ENCODE data around the gene HLA-DPA1. TPM values are rescaled to one million over a fixed set of nuclear protein-coding genes. Genes with fewer than 3 reads are reported as not detected.
"Not testable (repeated sequence)": the region's sequence is repeated elsewhere in the genome, so short reads cannot be mapped to it uniquely, and the experiment has no call there.

The HLA-DPA1 gene
- total RNA-seq, 3 donors from 2014 or later, result 46.6 to 62.0 (median 49.9) TPM

DNA sequence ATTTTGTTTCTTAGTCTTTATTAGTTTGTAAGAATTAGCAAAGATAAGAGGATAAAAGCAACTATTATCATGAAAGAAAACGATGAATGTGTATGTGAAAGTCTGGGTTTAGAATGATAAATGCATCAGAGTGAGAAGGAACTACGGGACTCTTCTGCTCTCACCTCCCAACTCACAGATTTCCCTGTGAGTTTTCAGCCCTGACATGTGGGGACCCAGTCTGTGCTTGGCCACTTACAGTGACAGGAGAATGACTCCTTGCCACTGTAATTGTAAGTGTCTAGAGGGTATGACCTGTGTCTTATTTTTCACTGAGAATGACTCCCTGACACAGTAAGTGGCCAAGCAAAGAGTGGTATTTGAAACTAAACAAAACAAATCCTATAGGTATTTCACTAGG, 2.5 kb downstream of the HLA-DPA1 start:
- H3K36me3 ChIP-seq (ENCODE audit: low read depth), result no peaks in the 10 kb centered on the region
- no peaks in the 10 kb centered on the region for H3K4me1 ChIP-seq (ENCODE audit: low read depth)
- intact Hi-C loops (cut with DNase I, micrococcal nuclease), result loop anchor here (10.0 kb wide), 1 partner anchor 56 kb away; no protein-coding TSS in a partner anchor
- TF ChIP-seq, protein P1, sequence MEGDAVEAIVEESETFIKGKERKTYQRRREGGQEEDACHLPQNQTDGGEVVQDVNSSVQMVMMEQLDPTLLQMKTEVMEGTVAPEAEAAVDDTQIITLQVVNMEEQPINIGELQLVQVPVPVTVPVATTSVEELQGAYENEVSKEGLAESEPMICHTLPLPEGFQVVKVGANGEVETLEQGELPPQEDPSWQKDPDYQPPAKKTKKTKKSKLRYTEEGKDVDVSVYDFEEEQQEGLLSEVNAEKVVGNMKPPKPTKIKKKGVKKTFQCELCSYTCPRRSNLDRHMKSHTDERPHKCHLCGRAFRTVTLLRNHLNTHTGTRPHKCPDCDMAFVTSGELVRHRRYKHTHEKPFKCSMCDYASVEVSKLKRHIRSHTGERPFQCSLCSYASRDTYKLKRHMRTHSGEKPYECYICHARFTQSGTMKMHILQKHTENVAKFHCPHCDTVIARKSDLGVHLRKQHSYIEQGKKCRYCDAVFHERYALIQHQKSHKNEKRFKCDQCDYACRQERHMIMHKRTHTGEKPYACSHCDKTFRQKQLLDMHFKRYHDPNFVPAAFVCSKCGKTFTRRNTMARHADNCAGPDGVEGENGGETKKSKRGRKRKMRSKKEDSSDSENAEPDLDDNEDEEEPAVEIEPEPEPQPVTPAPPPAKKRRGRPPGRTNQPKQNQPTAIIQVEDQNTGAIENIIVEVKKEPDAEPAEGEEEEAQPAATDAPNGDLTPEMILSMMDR (IDR thresholded peaks at IDR 0.05), result no peak
- ATAC-seq (no peak), DNase-seq (no peak)
- no peaks in the 10 kb centered on the region for H3K9me3 ChIP-seq
- H3K4me3 ChIP-seq, result no peak overlapping the region

DNA sequence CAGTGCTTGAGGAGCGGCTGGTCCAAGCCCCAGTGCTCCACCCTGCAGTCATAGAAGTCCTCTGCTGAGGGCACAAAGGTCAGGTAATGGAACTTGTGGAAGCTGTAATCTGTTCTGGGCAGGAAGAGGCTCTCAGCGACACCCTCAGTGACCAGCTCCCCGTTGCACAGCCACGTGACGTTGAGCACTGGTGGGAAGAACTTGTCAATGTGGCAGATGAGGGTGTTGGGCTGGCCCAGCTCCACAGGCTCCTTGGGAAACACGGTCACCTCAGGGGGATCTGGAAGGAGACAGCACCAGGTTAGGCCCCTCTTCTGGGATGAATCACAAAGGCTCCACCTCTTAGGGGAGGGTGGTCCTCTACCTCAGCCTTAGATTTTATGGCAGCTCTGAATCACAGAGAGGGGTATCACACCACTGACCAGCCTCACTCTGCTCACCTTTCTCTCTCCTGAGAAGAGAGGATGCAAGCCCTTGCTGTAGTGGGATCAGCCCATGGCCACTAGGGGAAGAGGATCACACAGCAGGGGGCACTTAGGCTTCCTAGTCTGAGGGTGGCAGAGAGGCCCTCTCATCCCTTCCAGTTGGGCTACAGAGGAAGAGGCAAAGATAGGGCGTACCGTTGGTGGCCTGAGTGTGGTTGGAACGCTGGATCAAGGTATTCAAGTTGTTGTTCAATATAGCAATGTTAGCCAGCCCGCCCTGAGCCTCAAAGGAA, 4.3 kb downstream of the HLA-DPA1 start:
- ATAC-seq, result no peak
- no peaks in the 10 kb centered on the region for H3K36me3 ChIP-seq (ENCODE audit: low read depth)
- H3K4me1 ChIP-seq (ENCODE audit: low read depth), result no peaks in the 10 kb centered on the region
- H3K9me3 ChIP-seq, result no peaks in the 10 kb centered on the region
- intact Hi-C loops (cut with DNase I, micrococcal nuclease), result no loop called here
- H3K4me3 ChIP-seq, result no peak overlapping the region
- TF ChIP-seq, protein P1 (IDR thresholded peaks at IDR 0.05), result no peak
- DNase-seq, result no peak

DNA sequence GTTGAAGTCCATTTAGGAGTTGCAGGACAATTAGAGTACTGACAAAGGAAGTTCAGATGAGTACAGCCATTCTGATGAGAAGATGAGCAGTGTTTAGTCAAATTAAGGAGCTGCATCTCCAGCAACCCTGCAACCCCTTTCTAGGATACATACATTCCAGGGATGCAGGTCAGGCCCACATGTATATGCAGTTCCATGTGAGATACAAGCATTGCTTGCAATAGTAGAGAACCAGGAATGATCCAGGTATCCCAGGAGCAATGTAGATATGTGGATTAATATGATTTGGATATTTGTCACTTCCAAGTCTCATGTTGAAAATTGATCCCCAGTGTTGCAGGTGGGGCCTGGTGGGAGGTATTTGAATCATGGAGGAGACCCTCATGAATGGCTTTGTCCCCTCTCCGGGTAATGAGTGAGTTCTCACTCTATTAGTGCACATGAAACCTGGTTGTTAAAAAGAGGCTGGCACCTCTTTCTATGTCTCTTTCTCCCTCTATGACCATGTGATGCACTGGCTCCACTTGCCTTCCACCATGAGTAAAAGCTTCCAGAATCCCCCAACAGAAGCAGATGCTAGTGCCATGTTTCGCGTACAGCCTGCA, 6.4 kb downstream of the HLA-DPA1 start:
- TF ChIP-seq, protein P1 (IDR thresholded peaks at IDR 0.05), result no peak
- Histone ChIP-seq H3K4me1 (ENCODE audit: low read depth) (no peaks in the 10 kb centered on the region), H3K9me3 (no peaks in the 10 kb centered on the region), H3K4me3 (no peak overlapping the region), H3K36me3 (ENCODE audit: low read depth) (no peaks in the 10 kb centered on the region)
- ATAC-seq, result no peak
- intact Hi-C loops (cut with DNase I, micrococcal nuclease), result no loop called here
- no peak for DNase-seq

DNA sequence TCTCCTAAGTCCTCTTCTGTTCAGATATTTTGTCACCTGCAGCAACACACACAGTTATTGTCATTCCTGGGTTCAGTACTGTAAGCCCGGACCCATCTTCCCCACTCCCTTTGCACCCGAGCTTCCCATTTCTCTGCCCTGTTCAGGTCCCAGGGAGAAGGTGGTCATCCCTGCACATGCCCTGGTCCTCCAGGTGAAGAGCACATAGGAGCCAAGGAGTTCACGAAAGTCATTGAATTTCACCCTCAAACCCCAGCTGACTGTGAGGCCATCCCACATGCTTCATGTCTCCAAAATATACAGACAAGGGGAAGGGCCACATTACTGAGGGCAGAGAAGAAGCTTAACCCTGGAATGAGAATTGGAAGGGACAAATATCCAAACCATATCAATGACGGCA, 8.1 kb downstream of the HLA-DPA1 start:
- intact Hi-C loops (cut with DNase I, micrococcal nuclease), result no loop called here
- Histone ChIP-seq H3K36me3 (ENCODE audit: low read depth) (no peaks in the 10 kb centered on the region), H3K4me3 (no peak overlapping the region), H3K4me1 (ENCODE audit: low read depth) (no peaks in the 10 kb centered on the region), H3K9me3 (no peaks in the 10 kb centered on the region)
- no peak for DNase-seq
- ATAC-seq, result no peak
- TF ChIP-seq, protein P1 (IDR thresholded peaks at IDR 0.05), result no peak

DNA sequence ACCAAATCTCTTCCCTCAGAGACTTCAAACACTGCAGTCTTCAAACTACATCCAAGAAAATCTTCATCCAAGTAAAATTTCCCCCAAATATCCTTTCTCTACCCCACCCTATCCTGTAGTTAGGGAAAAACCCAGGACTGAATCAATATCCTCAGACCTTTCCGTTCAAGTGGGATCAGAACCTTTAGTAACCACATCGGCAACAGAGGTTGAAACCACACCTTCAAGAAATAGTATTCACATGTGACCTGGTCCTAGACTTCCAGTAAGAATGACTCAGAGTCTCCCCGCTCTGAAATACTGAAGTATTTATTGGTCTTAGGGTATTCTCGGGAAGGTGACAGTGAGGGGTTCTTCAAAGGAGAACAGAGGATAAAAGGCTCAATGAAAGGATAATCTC, 8.7 kb downstream of the HLA-DPA1 start:
- Histone ChIP-seq H3K4me3 (no peak overlapping the region), H3K4me1 (ENCODE audit: low read depth) (no peaks in the 10 kb centered on the region), H3K36me3 (ENCODE audit: low read depth) (no peaks in the 10 kb centered on the region), H3K9me3 (no peaks in the 10 kb centered on the region)
- no peak for DNase-seq
- ATAC-seq, result no peak
- intact Hi-C loops (cut with DNase I, micrococcal nuclease), result no loop called here
- TF ChIP-seq, protein P1 (IDR thresholded peaks at IDR 0.05), result no peak

DNA sequence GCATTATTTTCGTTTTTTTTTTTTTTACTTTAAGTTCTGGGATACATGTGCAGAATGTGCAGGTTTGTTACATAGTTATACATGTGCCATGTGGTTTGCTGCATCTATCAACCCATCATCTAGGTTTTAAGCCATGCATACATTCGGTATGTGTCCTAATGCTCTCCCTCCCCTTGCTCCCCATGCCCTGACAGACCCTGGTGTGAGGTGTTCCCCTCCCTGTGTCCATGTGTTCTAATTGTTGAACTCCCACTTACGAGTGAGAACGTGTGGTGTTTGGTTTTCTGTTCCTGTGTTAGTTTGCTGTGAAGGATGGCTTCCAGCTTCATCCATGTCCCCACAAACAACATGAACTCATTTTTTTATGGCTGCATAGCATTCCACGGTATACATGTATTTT, 10.0 kb downstream of the HLA-DPA1 start:
- ATAC-seq; DNase-seq; H3K4me3 ChIP-seq; H3K4me1 ChIP-seq (ENCODE audit: low read depth); H3K36me3 ChIP-seq (ENCODE audit: low read depth); intact Hi-C loops (cut with DNase I, micrococcal nuclease); H3K9me3 ChIP-seq: not testable (repeated sequence)

Data from mucosa of descending colon (tissue), 3 donors.